Testis (tissue), 2 donors: ENCODE measurements around the gene RPL29.

Source experiments
- CTCF ChIP-seq, 3 experiments: fragments of 450-650 bp in 2 of 3; fragments of 200-600 bp in 1 of 3; sonication (generic) in 1 of 3; IDR thresholded peaks; one replicate each; pipeline ENCODE4 v1.5.1; 2016 to 2019; ENCODE audit warnings: antibody characterized with exemption in 3 of 3, mild to moderate bottlenecking in 2 of 3, moderate library complexity in 1 of 3
- POLR2A ChIP-seq: fragments of 450-650 bp; IDR thresholded peaks from one replicate; pipeline ENCODE4 v1.6.1; 2017; ENCODE audit warnings: antibody characterized with exemption, mild to moderate bottlenecking, moderate library complexity

- no peak for TF ChIP-seq CTCF (IDR thresholded peaks at IDR 0.05)
- TF ChIP-seq POLR2A, result no peak
Observed at GRCh38 chr3:51970606-51971300, 24.9 kb downstream of the RPL29 start.
